Parietal lobe (tissue), 1 donor: ENCODE results near the gene ACOX2. TPM values are rescaled to one million over a fixed set of nuclear protein-coding genes. Genes with fewer than 3 reads are reported as not detected.

Source experiments
- total RNA-seq: library from RNA; depleted of rRNA; stranded (reverse); fragments of >200 nt; gene quantifications from one replicate; pipeline ENCODE4 v1.2.3, GENCODE V29; 2014

ACOX2 gene
- total RNA-seq, result 3.4 TPM

DNA sequence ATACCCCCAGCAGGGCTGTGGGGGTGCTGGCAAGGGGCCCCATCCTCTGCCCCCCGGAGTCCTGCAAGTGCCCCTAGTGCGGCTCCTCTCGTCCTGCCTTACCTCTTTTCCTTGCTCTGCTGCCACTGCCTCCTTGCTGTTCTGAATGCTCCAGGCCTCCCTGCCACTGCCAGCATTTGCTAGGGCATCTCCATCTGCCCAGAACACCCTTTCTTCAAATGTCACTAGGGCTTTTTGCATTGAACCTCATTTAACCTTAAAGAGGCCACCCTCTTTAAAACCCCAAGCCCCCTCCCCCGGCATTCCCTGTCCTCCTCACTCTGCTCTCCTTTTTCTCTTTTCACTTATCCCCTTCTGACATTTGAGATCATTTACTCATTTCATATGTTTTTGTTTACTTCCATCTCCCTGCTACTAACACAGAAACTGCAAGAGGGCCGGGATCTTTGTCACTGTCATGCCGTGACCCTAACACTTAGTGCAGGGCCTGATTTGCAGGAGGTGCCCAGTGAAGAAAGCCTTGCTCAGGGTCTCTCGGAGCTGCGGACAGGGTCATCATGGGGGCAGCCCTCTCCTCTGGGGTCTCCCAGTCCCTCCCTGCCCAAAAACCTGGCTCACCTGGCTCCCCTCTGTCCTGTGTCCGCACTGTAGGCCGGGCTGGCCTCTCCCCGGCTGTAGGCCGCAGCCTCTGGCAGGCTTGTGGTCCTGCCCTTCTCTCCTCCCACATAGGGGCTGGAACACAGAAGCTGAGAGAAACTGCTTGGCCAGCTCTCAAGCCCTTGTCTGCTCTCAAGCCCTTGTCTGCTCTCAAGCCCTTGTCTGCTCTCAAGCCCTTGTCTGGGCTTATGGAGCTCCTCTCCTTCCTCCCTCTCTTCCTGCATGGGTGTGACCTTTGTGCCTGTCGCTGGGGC lies at the start of gene ACOX2:
Gene ACOX2, minus strand, starts transcription at position 690 of the 911 bp plus-strand sequence. CDS start 2,084 bp downstream, outside the sequence.

GRCh38 chr3:58577269-58577821 lies 40.4 kb upstream of the ACOX2 start, which contains the start of gene FAM107A:
TSS of gene FAM107A (minus strand) at chr3:58577391. CDS start at chr3:58569860, 7,531 bp downstream.

DNA sequence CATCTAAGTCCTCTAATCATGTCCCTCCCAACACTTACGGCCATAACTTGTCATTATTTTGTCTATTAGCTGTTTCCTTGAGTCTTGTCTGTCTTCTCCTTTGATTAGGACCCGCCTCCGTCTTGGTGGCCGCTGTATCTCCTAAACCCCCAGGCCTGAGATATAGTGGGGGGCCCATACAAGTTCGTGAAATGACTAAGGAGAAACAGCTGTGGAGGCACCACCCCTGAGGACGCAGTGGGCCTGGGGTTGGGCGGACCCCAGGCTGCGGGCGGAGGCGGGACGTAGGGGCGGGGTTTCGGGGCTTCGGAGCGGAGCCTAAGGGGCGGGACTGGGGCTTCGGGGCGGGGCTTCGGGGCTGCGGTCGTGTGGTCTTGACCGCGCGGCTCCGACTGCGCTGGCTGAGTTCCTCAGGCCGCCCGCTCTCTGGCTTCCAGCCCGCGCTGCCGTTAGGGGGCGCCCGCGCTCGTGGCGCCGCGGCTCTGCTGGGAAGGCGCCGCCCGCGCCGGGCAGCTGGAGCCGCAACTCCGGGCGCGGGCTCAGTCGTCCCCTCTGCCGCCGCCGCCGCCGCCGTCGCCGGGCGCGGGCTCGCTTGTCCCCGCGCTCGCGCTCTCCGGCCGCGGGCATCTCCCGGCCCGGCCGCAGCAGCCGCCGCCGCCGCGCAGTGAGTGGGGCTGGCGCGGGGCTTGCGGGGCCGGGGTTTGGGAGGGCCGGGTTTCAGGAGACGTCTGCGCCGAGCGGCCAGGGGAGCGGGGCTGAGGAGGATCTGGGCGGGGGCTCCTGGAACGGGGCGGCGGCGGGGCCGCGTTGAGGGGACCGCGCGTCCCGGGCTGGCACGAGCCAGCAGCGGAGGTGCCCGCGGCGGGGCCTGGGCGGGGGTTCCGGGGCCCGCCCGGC lies 45.2 kb downstream of the ACOX2 start, which contains the start of gene KCTD6:
Gene KCTD6, plus strand, starts transcription at position 591 of the 897 bp plus-strand sequence. CDS start 6,660 bp downstream, outside the sequence.

Other genes with a start within 250 kb of the ACOX2 start
- gene RPP14, start 230.9 kb downstream of the ACOX2 start, total RNA-seq, result 18.2 TPM
- gene HTD2, start 230.7 kb downstream of the ACOX2 start, total RNA-seq, result 11.0 TPM
- gene PXK, start 204.3 kb downstream of the ACOX2 start, total RNA-seq, result 53.8 TPM
- gene PDHB, start 103.4 kb downstream of the ACOX2 start, total RNA-seq, result 57.6 TPM
- gene KCTD6, start 45.1 kb downstream of the ACOX2 start, total RNA-seq, result 37.9 TPM
- gene FAM107A, start 40.2 kb upstream of the ACOX2 start, total RNA-seq, result 19.7 TPM
- not detected for gene FAM3D, start 129.6 kb upstream of the ACOX2 start, total RNA-seq